HFF-Myc (cell line): ENCODE results near the gene GPX4.

Experiments used
- DNase-seq: peaks from one replicate; pipeline ENCODE4 v3.0.0-alpha.2; 2011; ENCODE audit warnings: low read depth; ENCODE audit errors: extremely low read depth
- H3K4me3 ChIP-seq: replicated peaks from 2 replicates; pipeline ENCODE4 v1.5.1; 2011; ENCODE audit warnings: low read depth, mild to moderate bottlenecking, control low read depth, low read length
- TF ChIP-seq, protein P1 (sequence below): IDR thresholded peaks from 2 replicates; pipeline ENCODE4 v1.5.1; 2012; ENCODE audit warnings: mild to moderate bottlenecking, low read depth, low read length, control low read depth; ENCODE audit errors: missing control alignments

Gene GPX4

DNA sequence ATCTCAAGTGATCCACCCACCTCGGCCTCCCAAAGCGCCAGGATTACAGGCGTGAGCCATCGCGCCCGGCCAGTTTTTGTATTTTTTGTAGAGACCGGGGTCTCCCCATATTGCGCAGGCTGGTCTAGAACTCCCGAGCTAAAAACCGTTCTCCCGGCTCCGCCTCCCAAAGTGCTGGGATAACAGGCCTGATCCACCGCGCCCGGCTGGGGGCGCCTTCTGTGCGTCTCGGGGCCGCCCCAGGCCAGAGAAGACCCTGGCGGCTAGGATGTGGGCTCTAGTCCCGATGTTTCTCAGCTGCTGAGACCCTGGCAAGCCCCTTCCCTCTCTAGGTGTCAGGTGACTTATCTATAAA, 33.2 kb upstream of the GPX4 start:
- DNase-seq, result no peak
- H3K4me3 ChIP-seq, result peak overlapping the region; percentile 31
- TF ChIP-seq, protein P1, sequence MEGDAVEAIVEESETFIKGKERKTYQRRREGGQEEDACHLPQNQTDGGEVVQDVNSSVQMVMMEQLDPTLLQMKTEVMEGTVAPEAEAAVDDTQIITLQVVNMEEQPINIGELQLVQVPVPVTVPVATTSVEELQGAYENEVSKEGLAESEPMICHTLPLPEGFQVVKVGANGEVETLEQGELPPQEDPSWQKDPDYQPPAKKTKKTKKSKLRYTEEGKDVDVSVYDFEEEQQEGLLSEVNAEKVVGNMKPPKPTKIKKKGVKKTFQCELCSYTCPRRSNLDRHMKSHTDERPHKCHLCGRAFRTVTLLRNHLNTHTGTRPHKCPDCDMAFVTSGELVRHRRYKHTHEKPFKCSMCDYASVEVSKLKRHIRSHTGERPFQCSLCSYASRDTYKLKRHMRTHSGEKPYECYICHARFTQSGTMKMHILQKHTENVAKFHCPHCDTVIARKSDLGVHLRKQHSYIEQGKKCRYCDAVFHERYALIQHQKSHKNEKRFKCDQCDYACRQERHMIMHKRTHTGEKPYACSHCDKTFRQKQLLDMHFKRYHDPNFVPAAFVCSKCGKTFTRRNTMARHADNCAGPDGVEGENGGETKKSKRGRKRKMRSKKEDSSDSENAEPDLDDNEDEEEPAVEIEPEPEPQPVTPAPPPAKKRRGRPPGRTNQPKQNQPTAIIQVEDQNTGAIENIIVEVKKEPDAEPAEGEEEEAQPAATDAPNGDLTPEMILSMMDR, result peak; percentile 21

DNA sequence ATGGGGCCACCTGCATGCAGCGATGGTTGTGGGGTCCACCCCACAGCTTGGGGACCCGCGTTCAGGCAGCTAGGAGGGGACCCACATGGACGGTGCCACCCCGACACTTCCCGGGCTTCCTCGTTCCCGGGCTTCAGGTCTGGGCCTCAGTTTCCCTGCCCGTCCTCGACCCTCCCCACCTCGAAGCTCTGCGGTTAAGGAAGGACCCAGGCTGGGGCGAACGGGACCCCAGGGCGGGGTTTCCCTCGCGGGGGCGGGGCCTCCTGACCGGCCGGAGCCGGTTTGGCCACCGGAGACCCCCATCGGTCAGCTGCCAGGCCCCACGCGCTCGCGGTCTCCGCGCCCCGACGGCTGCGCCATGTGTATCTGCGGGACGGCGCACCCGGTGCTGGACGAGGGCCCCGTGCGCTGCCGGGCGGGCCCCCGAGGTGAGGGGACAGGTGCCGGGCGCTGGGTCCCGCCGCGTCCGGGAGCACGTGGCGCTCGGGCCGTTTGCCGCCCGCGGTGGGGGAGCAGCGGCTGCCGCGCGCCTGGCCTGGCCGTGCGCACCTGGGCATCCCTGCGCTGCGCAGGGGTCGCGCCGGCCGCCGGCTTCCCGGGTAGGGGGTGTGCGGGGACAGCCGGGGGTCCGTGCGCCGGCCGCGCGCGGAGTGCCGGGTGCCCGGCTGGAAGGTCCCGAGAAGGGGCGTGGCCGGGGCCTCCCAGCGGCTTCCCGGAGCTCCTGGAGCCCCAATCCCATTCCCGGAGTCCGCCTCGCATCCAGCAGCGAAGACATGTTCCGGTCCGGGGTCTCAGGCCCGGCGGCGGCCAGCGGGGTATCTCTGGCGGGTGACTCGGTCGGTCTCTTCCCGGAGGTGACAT, 32.6 kb upstream of the GPX4 start:
- H3K4me3 ChIP-seq, result peak overlapping the region; percentile 31
- no peak for DNase-seq
- TF ChIP-seq, protein P1, result no peak

GRCh38 chr19:1072371-1073015, 31.3 kb upstream of the GPX4 start:
- TF ChIP-seq, protein P1, result no peak
- no peak for DNase-seq

GRCh38 chr19:1073063-1073955, 30.5 kb upstream of the GPX4 start:
- DNase-seq, result no peak
- no peak overlapping the region for H3K4me3 ChIP-seq
- TF ChIP-seq, protein P1, result no peak

More at GRCh38 chr19:1072371-1073015, 31.3 kb upstream of the GPX4 start:
- no peak overlapping the region for H3K4me3 ChIP-seq

DNA sequence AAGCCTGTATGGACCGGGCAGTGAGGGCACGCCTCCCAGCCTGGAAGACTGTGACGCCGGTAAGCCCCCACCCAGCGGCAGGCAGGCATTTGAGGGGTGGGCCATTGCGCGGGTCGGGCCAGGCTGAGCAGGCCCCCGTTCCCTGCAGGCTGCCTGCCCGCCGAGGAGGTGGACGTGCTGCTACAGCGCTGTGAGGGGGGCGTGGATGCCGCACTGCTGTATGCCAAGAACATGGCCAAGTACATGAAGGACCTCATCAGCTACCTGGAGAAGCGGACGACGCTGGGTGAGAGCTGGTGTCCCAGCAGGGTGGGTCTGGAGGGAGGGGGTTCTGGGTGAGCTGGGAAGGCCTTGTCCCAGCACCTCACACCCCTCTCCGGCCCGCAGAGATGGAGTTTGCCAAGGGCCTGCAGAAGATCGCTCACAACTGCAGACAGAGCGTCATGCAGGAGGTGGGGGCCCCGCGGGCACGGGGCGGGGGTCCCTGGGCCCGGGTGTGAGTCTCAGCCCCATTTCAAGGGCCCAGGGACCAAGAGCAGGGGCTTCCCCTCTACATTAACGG, 29.8 kb upstream of the GPX4 start:
- H3K4me3 ChIP-seq, result no peak overlapping the region
- DNase-seq, result no peak
- TF ChIP-seq, protein P1, result no peak

DNA sequence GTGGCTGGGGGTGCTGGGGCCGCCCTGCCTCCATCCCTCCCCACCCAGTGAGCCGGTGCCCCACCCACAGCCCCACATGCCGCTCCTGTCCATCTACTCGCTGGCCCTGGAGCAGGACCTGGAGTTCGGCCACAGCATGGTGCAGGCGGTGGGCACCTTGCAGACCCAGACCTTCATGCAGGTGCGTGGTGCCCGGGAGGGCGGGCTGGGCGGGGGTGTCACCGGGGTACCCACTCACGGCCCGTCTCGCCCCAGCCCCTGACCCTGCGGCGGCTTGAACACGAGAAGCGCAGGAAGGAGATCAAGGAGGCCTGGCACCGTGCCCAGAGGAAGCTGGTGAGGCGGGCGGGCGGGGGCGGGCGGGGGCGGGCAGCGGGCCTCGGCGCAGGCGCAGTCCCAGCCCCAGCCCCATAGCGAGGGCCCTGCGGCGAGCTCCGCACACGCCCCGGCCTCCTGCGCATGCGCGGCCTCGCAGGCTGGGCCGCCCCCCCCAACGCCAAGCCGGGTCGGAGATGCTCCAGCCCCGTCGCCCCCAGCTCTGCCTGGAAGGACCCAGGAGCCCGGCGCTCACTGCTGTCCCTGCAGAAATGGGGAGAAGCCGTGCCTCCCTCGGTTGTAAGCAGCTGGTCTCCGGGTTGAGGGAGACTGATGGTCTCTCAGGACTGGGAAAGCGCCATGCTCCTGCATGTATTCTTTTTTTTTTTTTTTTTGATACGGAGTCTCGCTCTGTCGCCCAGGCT, 29.1 kb upstream of the GPX4 start:
- TF ChIP-seq, protein P1, result no peak
- DNase-seq, result no peak
- no peak overlapping the region for H3K4me3 ChIP-seq
